Activated CD8-positive, alpha-beta memory T cell treated with anti-CD3 and anti-CD28 coated beads for 1 hour (primary cell): ENCODE measurements around the gene EMC6.
A peak's percentile ranks its signal among the peaks of the same experiment; 100 is the strongest.
"Not testable (repeated sequence)": the region's sequence is repeated elsewhere in the genome, so short reads cannot be mapped to it uniquely, and the experiment has no call there.

Experiments
- DNase-seq, 2 donors: peaks; one replicate each; pipeline ENCODE4 v3.0.0-alpha.2; 2020; ENCODE audit warnings: low read depth in 1 of 2; ENCODE audit errors: extremely low read depth in 1 of 2

Gene EMC6

DNA sequence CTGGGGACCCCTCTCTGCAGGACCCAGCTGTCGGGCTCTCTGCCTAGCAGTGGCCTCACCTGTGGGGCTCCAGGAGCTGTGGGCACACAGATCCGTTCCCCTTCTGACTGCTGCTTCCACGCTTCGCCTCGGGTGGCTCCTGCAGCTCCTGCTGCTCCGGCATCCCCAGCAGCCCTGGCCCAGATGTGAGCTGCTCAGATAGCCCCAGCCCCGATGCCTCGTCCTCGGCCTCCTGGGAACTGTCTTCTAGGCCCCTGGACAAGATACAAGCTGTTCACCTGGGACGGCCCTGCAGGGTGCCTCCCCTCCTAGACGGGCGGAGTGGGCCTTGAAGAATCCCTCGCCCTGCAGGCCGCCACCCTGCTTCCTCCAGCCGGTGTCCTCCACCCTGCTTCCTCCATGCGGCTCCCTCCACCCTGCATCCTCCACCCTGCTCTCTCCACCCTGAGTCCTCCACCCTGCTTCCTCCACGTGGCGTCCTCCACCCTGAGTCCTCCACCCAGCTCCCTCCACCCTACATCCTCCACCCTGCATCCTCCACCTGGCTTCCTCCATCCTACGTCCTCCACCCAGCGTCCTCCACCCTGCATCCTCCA is 11.0 kb downstream of the EMC6 start:
- no peak for DNase-seq

DNA sequence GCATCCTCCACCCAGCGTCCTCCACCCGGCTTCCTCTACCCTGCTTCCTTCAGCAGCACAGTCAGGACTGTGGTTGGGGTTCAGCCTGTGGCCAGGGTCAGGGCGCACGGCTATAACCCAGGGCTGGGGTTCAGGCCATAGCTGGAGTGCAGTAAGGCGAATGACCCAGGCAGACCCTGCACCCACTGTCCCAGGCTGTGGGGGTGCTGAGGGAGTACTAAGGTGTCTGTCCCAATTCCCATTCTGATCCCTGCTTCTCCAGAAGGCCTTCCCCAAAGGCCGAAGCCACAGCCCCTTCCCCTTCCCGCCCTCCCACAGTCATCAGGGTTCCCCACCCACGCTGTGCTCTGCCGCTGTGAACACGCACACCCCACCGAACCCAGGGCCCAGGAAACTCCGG is 12.4 kb downstream of the EMC6 start:
- DNase-seq = no peak

DNA sequence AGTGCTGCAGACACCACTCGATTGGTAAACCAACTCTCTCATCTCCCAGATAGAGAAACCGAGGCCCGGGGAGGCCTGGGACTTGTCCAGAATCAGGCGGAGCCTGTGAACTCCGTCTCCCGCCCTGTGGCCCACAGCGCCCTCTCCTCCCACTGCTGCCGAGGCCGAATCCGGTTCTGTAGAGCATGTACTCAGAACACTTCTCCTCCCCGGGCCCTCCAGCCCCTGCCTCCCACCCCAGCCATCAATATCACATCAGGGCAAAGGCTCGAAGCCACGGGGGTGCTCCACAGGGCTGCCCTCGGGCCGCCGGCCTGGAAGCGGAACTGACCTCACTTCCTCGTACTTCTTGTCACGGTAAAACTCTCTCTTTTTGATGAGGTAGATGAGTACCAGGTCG is 13.0 kb downstream of the EMC6 start:
- no peak for DNase-seq

DNA sequence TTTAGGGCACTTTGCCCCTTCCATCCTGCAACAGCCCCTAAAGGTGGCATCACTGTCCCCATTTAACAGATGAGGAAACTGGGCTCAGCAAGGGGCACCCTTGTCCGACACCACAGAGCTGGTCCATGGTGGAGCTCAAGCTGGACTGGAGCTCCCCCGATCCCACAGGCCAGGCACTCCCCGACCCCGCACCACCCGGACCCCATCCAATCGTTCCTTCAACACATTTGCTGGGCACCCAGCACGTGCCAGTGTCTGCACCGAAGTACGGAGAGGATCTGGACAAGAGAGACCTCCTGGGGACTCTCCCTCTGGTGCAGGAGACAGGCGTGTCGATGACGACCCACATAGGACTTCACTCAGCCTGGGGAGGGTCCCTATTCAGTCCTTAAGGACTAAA is 13.4 kb downstream of the EMC6 start:
- no peak for DNase-seq

DNA sequence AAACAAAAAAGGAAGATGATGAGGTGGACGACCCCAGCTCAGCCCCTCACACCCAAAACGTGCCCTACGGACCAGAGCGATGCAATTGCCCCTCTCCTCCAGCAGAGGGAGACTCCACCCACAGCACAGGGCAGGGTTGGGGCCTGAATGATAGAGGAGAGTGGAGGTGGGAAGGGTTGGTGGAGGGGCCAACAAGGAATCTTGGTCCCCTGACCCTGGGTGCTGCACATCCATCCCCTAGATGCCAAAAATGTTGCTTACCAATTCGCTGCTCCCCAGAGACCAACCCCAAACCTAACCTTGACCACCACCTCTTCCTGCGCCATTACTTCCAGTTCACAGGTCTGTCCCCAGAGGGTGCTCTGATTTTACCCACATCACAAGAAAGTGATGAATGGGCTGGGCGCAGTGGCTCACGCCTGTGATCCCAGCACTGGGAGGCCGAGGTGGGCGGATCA is 14.5 kb downstream of the EMC6 start:
- DNase-seq = peak in 1 of 2 donors; percentile 32

DNA sequence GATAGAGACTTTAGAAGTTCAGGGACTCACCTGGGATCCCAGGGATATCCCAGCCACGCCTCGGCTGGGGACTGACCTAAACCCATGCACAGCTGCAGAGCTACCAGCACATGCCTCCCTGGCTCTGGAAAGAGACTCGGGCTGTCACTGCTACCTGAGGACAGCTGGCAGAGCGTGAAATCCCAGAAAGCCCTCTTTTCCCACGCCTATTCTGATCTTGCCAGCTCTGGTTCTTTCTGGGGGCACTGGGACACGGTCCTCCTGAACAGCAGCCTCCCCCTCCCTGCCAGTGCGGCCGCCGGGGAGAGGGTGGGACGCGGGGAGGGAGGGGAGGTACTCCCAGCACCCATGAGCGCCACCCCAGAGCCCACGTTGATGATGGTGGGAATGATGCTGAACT is 16.6 kb downstream of the EMC6 start:
- DNase-seq = no peak

DNA sequence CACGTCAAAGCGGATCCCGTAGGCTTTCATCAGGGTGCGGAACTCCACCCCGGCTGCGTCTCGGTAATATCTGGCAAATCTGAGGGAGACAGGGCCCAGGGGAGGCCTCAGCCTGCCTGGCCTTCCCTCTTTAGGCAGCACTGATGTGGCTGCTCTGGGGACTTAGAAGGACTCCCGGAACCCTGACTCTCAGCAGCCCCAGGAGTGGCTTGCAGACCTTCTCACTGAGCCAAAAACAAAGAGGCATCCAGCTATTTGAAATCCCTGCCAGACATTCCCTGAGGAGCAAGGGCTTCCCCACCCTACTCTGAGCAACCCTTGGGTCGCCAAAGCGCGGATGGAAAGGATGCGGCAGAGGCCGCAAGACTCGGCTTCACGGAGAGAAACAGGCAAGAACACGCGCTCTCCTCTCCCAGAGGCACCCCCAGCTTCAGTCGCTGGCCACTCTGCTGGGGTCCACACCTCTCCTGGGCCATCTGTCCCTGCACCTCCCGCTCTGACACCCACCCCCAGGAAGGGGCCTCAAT is 19.5 kb downstream of the EMC6 start:
- no peak for DNase-seq

DNA sequence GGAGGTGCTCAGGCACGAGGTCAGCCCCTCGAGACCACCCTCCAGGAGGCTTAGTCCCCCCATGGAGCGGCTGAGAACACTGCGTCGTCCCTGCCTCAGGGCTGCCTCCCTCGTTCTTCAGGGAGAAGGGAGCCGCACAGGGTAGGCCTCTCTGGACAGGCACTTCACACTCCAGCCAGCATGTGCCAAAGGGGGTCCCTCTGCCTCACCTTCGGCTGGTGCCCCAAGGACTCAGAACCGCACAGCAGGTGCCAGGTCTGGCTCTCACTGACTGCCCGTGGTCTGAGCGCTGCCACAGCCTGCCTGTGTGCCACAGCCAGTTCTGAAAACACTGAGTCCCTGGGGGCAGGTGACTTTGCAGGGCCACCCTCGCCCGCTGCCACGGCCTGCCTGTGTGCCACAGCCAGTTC is 20.2 kb downstream of the EMC6 start:
- no peak for DNase-seq

DNA sequence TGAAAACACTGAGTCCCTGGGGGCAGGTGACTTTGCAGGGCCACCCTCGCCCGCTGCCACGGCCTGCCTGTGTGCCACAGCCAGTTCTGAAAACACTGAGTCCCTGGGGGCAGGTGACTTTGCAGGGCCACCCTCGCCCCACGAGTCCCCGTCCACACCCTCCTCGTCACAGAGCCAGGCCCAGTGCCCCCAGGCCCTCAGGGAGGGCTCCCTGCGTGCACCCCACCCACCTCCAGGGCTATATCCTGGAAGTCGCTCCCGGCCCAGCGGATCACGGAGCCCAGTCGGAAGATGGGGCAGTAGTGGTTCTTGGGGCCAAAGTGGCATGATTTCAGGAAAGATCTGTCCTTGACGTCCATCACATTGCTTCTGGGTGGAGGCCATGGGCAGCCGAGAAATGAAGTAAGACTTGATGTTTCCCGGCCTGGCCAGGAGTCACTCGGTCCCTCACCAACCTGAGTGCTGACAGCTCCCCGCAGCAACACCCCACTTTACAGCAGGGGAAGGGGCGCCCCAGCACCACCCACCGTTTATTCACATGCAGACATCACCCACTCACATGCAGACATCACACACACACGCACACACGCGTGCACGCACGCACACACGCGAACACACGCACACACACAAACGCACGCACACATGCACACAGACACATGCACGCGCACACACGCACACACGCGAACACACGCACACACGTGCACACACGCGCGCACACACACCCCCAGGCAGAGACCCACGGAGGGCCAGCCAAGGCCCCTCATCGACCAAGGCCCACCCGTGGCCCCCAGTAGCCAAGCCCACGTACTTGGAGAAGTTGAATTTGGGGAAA is 20.9 kb downstream of the EMC6 start:
- DNase-seq = no peak

DNA sequence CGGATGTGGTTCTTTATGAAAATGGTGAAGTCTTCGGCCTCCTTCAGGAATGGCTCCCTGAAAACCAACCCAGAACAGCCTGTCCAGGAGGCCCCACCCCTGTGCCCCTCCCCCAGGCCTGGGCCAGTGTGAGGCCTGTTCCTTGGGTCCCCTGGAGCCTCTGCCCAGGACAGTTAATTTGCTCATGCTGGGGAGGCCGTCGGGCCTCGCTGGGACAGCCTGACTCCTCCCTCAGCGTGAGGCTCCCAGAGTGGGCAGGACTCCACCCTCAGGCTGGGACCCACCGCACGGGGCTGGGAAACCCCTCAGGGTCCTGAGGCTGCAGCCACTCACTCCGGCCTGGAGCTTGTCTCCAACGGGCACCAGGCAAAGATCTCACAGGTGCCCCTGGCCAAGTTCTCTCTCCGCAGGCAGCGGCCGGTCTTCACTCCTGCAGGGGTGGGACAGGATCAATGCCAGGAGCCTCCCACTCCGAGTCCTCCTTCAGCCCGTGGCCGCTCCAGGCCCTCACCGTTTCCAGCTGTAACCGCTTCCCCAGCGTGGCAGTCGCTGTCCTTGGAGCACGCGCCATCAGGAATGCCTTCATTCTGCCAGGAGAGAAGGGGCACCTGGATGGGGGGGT is 21.6 kb downstream of the EMC6 start:
- no peak for DNase-seq

DNA sequence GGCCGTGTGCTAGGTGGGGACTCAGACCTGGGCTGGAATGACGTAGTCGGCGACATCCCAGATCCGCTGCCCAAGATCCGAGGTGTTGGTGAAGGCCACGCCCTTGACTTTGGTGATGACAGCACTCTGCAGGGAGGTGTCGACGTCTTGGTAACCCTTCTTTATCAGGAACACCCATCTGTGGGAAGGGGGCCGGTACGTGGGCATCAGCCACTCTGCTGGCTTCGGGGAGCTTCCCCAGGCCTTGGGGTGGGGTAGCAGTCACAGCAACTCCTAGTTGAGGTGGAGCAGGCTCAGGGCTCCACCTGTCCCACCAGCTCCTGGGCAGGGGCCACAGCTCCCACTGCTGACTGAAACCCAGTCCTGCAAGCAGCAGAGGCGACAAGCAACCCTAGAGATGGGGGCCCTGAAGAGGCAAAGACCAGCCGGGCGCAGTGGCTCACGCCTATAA is 23.0 kb downstream of the EMC6 start:
- DNase-seq = no peak

DNA sequence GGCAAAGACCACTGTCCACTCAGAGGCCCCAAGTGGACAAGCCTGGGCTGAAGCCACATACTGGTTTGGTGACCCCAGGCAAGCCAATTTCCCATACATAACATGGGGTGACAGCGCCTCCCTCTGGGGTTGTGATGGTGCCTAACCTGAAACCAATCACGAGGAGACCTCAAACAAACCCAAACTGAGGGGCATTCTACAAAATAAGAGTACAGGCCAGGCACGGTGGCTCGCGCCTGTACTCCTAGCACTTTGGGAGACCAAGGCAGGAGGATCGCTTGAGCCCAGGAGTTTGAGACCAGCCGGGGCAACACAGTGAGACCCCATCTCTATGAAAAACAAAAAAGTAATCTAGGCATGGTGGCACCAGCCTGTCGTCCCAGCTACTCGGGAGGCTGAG is 23.7 kb downstream of the EMC6 start:
- DNase-seq = no peak

DNA sequence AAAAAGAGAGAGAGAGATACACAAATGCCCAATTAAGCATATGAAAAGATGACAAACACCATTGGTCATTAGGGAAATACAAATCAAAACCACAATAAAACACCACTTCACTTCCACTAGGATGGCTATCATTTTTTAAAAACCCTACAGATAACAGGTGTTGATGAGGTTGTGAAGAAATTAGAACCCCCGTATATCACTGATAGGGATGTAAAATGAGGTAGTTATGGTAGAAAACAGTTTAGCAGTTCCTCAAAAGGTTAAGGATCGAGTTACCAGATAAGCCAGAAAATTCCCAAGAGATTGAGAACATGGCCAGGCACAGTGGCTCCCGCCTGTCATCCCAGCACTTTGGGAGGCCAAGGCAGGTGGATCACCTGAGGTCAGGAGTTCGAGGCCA is 24.5 kb downstream of the EMC6 start:
- DNase-seq = no peak

DNA sequence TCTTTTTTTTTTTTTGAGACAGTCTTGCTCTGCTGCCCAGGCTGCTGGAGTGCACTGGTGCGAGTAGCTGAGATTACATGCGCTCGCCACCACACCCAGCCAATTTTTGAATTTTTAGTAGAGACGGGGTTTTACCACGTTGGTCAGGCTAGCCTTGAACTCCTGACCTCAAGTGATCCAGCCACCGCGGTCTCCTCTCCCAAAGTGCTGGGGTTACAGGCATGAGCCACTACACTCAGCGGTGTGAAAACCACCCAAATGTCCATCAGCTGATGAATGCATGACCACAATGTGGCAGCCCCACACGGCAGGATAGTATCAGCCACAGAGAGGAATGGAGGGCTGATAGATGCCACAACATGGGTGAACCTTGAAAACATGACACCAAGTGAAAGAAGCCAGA is 25.2 kb downstream of the EMC6 start:
- DNase-seq = no peak

DNA sequence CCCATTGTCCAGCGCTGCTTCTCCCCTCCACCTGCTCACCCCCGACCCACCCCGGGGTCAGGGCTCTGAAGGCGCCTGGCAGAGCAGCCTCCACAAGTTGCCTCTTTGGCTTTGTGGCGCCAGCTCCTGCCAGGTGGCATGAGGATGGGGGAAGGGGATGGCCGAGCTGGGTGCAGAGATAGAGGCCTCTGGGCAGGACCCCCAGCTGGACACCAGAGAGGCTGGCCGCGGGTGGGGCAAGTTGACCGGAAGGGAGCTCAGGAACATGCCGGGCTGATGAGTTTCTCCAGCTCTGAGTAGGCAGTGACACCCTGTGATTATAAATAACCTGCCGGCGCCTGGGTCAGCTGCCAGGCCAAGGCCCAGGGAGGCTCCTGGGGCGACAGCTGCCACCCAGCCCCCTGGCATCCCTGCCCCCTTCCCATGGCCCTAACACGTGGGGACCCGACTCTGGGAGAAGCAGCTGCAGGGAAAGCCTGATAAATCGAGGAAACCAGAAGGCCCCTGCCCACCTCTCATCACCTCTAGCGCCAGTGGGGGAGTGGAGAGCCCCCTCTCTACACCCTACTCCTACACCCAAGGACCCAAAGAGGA is 26.6 kb downstream of the EMC6 start:
- no peak for DNase-seq

DNA sequence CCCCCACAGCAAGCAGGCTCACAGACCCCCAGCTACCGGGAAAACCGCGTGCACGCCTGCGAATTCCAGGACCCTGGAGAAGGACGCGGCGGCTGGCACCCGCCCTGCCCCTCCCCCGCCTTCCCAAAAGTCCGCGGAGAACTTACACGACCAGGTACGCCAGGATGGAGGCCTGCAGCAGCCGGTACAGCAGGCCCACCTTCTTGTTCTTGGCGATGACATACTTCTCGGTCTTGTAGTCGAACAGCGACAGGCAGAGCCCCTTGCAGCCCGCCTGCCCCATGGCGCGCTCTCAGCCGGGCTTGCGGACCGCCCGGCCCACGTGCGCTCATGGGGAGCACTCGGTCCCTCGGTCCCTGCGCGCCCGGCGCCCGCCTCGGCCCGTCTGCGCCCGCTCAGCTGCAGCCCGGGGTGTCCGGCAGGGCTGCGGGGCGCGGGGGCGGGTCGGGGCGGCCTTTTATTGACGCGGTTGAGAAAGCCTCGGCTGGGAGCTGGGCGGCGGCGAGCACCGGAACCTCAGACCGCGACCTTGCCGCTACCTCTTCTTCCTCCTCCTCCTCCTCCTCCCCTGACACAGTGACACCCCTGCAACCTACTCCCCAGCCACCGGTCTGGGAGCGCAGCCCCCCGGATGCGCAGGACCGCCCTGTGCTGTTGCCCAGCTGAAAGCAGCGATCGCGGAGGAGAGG is 27.3 kb downstream of the EMC6 start, which contains the start of gene P2RX5:
Gene P2RX5, minus strand, starts transcription at position 433 of the 689 bp plus-strand sequence. Its CDS starts 150 bp downstream, at position 283.
- DNase-seq = no peak

DNA sequence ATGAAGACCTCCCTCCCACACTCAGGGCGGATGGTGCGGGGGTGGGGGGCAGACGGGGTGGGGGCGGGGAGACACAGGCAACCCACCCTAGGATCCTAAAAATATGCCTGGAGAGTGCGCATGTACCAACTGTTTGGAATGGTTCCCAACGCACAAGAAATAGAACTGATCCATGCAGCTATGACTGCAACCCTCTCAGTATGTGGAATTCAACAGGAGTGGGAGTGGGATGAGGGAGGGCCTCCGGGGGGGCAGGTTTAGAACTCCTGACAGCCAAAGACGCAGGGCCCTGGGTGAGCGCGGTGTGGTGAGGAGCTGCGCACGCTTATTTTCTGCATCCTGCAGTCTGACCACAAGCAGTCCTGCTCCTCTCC is 28.5 kb downstream of the EMC6 start:
- no peak for DNase-seq

DNA sequence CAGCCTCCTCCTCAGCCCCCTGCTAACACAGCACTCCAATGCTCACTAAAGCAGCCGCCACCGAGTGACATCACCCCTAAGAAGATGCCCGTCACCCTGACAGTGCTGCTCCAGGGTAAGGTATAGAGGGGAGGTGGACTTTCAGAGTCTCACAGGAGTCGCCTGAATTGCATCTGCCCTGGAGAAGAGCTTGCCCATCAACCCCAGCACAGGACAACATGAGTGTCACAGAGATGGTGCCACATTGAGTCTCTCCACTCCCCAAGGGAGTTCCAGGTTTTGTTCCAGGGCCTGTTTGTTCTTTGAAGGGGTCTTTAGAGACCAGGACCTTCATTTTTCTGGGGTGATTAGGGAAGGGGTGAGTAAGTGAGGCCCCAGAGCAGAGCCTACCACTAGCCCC is 29.5 kb downstream of the EMC6 start:
- no peak for DNase-seq

DNA sequence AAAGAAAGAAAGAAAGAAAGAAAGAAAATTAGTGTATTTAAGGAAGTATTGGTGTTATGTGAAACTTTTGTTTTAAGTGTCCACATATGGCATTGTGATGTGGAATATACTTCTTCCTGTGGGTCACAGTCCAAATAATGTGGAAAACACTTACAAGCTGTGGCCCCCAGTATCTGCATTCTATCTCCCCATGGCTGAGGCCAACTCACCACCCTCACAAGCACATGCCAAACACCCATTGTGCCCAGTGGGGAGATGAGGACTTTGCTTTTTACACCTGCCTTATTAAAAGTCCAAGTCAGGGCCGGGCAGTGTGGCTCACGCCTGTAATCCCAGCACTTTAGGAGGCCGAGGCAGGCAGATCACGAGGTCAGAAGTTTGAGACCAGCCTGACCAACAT is 31.3 kb downstream of the EMC6 start:
- no peak for DNase-seq

DNA sequence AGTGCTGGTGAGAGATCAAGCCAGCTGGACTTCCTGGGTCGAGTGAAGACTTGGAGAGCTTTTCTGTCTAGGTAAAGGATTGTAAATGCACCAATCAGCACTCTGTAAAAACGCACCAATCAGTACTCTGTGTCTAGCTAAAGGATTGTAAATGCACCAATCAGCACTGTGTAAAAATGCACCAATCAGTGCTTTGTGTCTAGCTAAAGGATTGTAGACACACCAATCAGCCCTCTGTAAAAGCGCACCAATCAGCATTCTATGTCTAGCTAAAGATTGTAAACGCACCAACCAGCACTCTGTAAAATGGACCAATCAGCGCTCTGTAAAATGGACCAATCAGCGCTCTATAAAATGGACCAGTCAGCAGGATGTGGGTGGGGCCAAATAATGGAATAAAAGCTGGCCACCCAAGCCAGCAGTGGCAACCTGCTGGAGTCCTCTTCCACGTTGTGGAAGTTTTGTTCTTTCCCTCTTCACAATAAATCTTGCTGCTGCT is 33.5 kb downstream of the EMC6 start:
- DNase-seq = not testable (repeated sequence)
